Endothelial cell of umbilical vein (primary cell): Measurements from ENCODE around the gene SGSM1. TPM values are rescaled to one million over a fixed set of nuclear protein-coding genes. Genes with fewer than 3 reads are reported as not detected.

Experiments
- BruUV-seq: library from RNA; stranded (reverse); fragments of 400-500 nt; replicated peaks from 2 replicates; lab custom pipeline; 2021; lab: Mats Ljungman, UMichigan
- CTCF ChIA-PET: fragments of 300-600, 350-600 bp; sonication (Branson Sonifier 250); formaldehyde crosslinking; loops from one replicate; lab custom pipeline; 2021; ENCODE audit warnings: antibody characterized with exemption, inconsistent platforms; lab: Charles Lee
- POLR2A ChIA-PET: fragments of 300-600, 350-600 bp; sonication (Branson Sonifier 250); formaldehyde crosslinking; loops from one replicate; lab custom pipeline; 2021; ENCODE audit warnings: antibody characterized with exemption, inconsistent platforms; lab: Charles Lee
- DNase-seq: peaks from one replicate; pipeline ENCODE4 v3.0.0-alpha.2; 2011; ENCODE audit warnings: low read depth, low spot score
- FAIRE-seq: peaks from 2 replicates; lab custom pipeline; 2011; peaks lifted over from hg19 to GRCh38; lab: Jason Lieb, UNC
- H2AFZ ChIP-seq: 2 replicates; pipeline ENCODE4 v1.6.0; 2012; ENCODE audit warnings: low read depth, low read length, control low read depth, inconsistent platforms
- H3K27ac ChIP-seq: 2 replicates; pipeline ENCODE4 v1.5.1; 2011; ENCODE audit warnings: low read depth, mild to moderate bottlenecking, control low read depth, low read length, moderate library complexity; ENCODE audit not compliant: insufficient read depth
- H3K27me3 ChIP-seq, 2 experiments: 2 replicates each; pipeline versions ENCODE4 v1.6.0 to v1.6.1; 2011; ENCODE audit warnings: low read length in 2 of 2, mixed read lengths in 1 of 2; ENCODE audit not compliant: control insufficient read depth in 2 of 2, insufficient read depth in 2 of 2
- H3K36me3 ChIP-seq, 2 experiments: 2 replicates in 1 of 2; 3 replicates in 1 of 2; pipeline ENCODE4 v1.5.1; 2011; ENCODE audit warnings: low read length in 2 of 2, mild to moderate bottlenecking in 1 of 2, moderate library complexity in 1 of 2; ENCODE audit not compliant: control insufficient read depth in 2 of 2, insufficient read depth in 2 of 2; ENCODE audit errors: extremely low read depth in 1 of 2
- H3K4me1 ChIP-seq: 3 replicates; pipeline ENCODE4 v1.5.1; 2011; ENCODE audit warnings: mild to moderate bottlenecking, low read length; ENCODE audit not compliant: control insufficient read depth, insufficient read depth; ENCODE audit errors: extremely low read depth
- H3K4me2 ChIP-seq: 2 replicates; pipeline ENCODE4 v1.6.1; 2011; ENCODE audit warnings: low read length, control low read depth, mixed read lengths; ENCODE audit not compliant: insufficient read depth
- H3K4me3 ChIP-seq, 3 experiments: fragments of 200-600 bp in 1 of 3; sonication (generic), shearing (Covaris generic) in 1 of 3; replicated peaks in 1 of 3; 2 replicates each; pipeline ENCODE4 v1.5.1; 2011 to 2016; ENCODE audit warnings: control low read depth in 3 of 3, low read length in 3 of 3, mild to moderate bottlenecking in 2 of 3, inconsistent platforms in 1 of 3, low read depth in 1 of 3, moderate library complexity in 1 of 3; ENCODE audit not compliant: insufficient read depth in 1 of 3
- H3K79me2 ChIP-seq: 2 replicates; pipeline ENCODE4 v1.6.0; 2012; ENCODE audit warnings: low read length, inconsistent platforms; ENCODE audit not compliant: control insufficient read depth, insufficient read depth
- H3K9ac ChIP-seq: replicated peaks from 2 replicates; pipeline ENCODE3; 2011; ENCODE audit warnings: low read length, control low read depth; ENCODE audit not compliant: insufficient read depth; ENCODE audit errors: extremely low read depth
- H3K9me1 ChIP-seq: replicated peaks from 3 replicates; pipeline ENCODE4 v1.6.0; 2011; ENCODE audit warnings: mild to moderate bottlenecking, low read length; ENCODE audit not compliant: control insufficient read depth, insufficient read depth; ENCODE audit errors: extremely low read depth
- H3K9me3 ChIP-seq: replicated peaks from 2 replicates; pipeline ENCODE4 v1.5.1; 2012; ENCODE audit warnings: low read length, inconsistent platforms; ENCODE audit not compliant: control insufficient read depth, insufficient read depth
- H4K20me1 ChIP-seq: replicated peaks from 2 replicates; pipeline ENCODE3; 2011; ENCODE audit warnings: mild to moderate bottlenecking, low read length; ENCODE audit not compliant: control insufficient read depth, insufficient read depth; ENCODE audit errors: extremely low read depth
- EZH2 ChIP-seq: IDR thresholded peaks from 2 replicates; pipeline ENCODE4 v1.6.1; 2012; ENCODE audit warnings: borderline replicate concordance, low read depth, mild to moderate bottlenecking, moderate library complexity, low read length, inconsistent platforms; ENCODE audit not compliant: severe bottlenecking
- FOS ChIP-seq: IDR thresholded peaks from 2 replicates; pipeline ENCODE4 v1.6.1; 2011; ENCODE audit warnings: mild to moderate bottlenecking, low read length, moderate library complexity, borderline replicate concordance; ENCODE audit not compliant: insufficient read depth
- GATA2 ChIP-seq: IDR thresholded peaks from 2 replicates; pipeline ENCODE4 v1.7.0; 2011; ENCODE audit warnings: low read depth, mild to moderate bottlenecking, moderate library complexity, mixed read lengths, low read length; ENCODE audit not compliant: insufficient read length, insufficient read depth
- JUN ChIP-seq: IDR thresholded peaks from 2 replicates; pipeline ENCODE4 v1.6.1; 2011; ENCODE audit warnings: borderline replicate concordance, low read depth; ENCODE audit not compliant: insufficient read length, insufficient read depth
- MYC ChIP-seq: IDR thresholded peaks from one replicate; pipeline ENCODE4 v1.6.1; 2011; ENCODE audit warnings: mild to moderate bottlenecking, low read depth, low read length
- POLR2A ChIP-seq: IDR thresholded peaks from 2 replicates; pipeline ENCODE4 v1.6.1; 2012; ENCODE audit warnings: low read depth, mild to moderate bottlenecking, control low read depth, low read length
- POLR2AphosphoS5 ChIP-seq: IDR thresholded peaks from 2 replicates; pipeline ENCODE4 v1.6.1; 2012; ENCODE audit warnings: low read depth, mild to moderate bottlenecking, control low read depth, low read length, moderate library complexity; ENCODE audit not compliant: insufficient read depth
- dilution Hi-C: fragments of 300-500 bp; cut with MboI; formaldehyde crosslinking; loops from one replicate; pipeline ENCODE4 v1.15.0; 2019; ENCODE audit warnings: low sequenced_read_pairs; ENCODE audit not compliant: extremely low pct_ligation_motif_present
- intact Hi-C: fragments of 100-400 bp; cut with micrococcal nuclease; formaldehyde crosslinking; loops from one replicate; pipeline ENCODE4 v1.10.0; 2022
- polyA plus RNA-seq, 4 experiments: library from polyadenylated mRNA; depleted of rRNA in 3 of 4; stranded (reverse) in 3 of 4; unstranded in 1 of 4; fragments of >200 nt; gene quantifications; 2 replicates each; pipeline versions ENCODE4 v1.2.1 to v1.2.3, GENCODE V29; 2011 to 2012; ENCODE audit warnings: missing spikeins in 1 of 4
- total RNA-seq: library from RNA; stranded (reverse); gene quantifications from 2 replicates; pipeline ENCODE4 v1.2.3, GENCODE V29; 2021
- TF ChIP-seq, protein P1 (sequence below), 2 donors: IDR thresholded peaks; 1 replicate in 1 of 2; 2 replicates in 1 of 2; pipeline ENCODE4 v1.5.1; 2011; ENCODE audit warnings: low read length in 2 of 2, mild to moderate bottlenecking in 2 of 2, moderate library complexity in 2 of 2, control low read depth in 1 of 2, inconsistent platforms in 1 of 2, low read depth in 1 of 2; ENCODE audit not compliant: insufficient read depth in 1 of 2; ENCODE audit errors: extremely low read depth in 1 of 2
- TF ChIP-seq, protein P2 (sequence below): IDR thresholded peaks from 2 replicates; pipeline ENCODE4 v1.6.1; 2011; ENCODE audit not compliant: insufficient read depth, insufficient read length

The SGSM1 gene
- total and polyA plus RNA-seq, 2 donors (not counting 3 experiments of a cell fraction or from before 2014, with no cell fraction given), result 0.10 to 1.1 TPM

DNA sequence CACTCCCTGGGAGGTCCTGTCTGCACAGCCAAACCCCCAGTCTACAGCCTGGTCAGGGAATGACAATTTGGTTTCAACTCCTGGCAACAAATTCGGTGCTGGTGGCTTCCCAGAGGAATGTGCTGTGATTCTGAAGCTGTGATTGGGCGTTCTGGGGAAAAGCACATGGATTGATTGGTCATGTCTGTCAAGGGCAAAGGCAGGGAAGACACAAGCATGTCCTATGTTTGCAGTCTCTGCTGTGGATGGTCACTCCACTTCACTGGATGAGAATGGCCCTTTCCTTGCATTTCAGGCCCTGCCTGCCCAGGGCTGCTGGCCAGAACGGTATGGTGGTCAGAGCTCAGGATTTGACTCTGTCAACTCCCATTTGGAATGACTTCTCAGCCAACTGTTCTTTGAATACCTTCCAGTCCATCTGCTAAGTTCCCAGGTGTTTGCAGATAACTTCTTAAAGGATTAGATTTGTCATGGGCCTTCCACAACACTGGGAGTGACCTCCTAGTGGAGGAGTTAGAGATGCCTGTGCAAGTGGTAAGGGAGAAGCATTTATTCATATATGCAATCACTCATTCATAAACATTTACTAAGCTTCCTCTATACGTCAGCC lies 42.7 kb downstream of the SGSM1 start:
- no peaks in the 10 kb centered on the region for H3K9me3 ChIP-seq
- no TSS peak for BruUV-seq
- no peaks in the 10 kb centered on the region for H3K36me3 ChIP-seq
- H2AFZ ChIP-seq, result no peak overlapping the region
- no peaks in the 10 kb centered on the region for H3K4me1 ChIP-seq
- FAIRE-seq (no peak), DNase-seq (no peak)
- no peak overlapping the region for H3K9ac ChIP-seq
- ChIA-PET CTCF (interaction anchor here (3.4 kb wide), 1 partner anchor 80 kb away, joined by 87 read pairs; no protein-coding TSS in a partner anchor), POLR2A (no interaction called here)
- peaks cover 0 to 4% of the 10 kb centered on the region in 2 experiments for H3K27me3 ChIP-seq
- H3K4me3 ChIP-seq, result no peak overlapping the region
- dilution Hi-C loops (no loop called here), intact Hi-C loops (no loop called here)
- H4K20me1 ChIP-seq, result no peaks in the 10 kb centered on the region
- H3K27ac ChIP-seq, result no peak overlapping the region
- TF ChIP-seq JUN (no peak), EZH2 (no peak), FOS (no peak), POLR2AphosphoS5 (no peak), MYC (no peak), GATA2 (no peak), POLR2A (no peak)
- TF ChIP-seq, protein P1, sequence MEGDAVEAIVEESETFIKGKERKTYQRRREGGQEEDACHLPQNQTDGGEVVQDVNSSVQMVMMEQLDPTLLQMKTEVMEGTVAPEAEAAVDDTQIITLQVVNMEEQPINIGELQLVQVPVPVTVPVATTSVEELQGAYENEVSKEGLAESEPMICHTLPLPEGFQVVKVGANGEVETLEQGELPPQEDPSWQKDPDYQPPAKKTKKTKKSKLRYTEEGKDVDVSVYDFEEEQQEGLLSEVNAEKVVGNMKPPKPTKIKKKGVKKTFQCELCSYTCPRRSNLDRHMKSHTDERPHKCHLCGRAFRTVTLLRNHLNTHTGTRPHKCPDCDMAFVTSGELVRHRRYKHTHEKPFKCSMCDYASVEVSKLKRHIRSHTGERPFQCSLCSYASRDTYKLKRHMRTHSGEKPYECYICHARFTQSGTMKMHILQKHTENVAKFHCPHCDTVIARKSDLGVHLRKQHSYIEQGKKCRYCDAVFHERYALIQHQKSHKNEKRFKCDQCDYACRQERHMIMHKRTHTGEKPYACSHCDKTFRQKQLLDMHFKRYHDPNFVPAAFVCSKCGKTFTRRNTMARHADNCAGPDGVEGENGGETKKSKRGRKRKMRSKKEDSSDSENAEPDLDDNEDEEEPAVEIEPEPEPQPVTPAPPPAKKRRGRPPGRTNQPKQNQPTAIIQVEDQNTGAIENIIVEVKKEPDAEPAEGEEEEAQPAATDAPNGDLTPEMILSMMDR (IDR thresholded peaks at IDR 0.05; ENCODE audit: extremely low read depth in 1 of 2, insufficient read depth in 1 of 2, low read depth in 1 of 2, low read length in 2 of 2), result no peak
- TF ChIP-seq, protein P2, sequence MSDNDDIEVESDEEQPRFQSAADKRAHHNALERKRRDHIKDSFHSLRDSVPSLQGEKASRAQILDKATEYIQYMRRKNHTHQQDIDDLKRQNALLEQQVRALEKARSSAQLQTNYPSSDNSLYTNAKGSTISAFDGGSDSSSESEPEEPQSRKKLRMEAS, result no peak
- H3K79me2 ChIP-seq, result no peaks in the 10 kb centered on the region
- no peaks in the 10 kb centered on the region for H3K9me1 ChIP-seq
- no peak overlapping the region for H3K4me2 ChIP-seq
